BLaER1 treated with 17β-estradiol and CSF1 and Interleukin-3, amounts not matched to agents 10 nM and 100 nM (cell line): ENCODE data around the gene OR5K4.

Experiments used
- H3K27ac ChIP-seq, 11 experiments: shearing (Covaris generic); formaldehyde crosslinking; 2 replicates each; pipeline ENCODE4 v1.8.1; 2022
- H3K27me3 ChIP-seq, 11 experiments: shearing (Covaris generic); formaldehyde crosslinking; 2 replicates each; pipeline ENCODE4 v1.8.1; 2022
- H3K36me3 ChIP-seq, 11 experiments: shearing (Covaris generic); formaldehyde crosslinking; 2 replicates each; pipeline ENCODE4 v1.8.1; 2022
- H3K4me1 ChIP-seq, 10 experiments: shearing (Covaris generic); formaldehyde crosslinking; 2 replicates each; pipeline ENCODE4 v1.8.1; 2022
- H3K4me2 ChIP-seq, 11 experiments: shearing (Covaris generic); formaldehyde crosslinking; 2 replicates each; pipeline ENCODE4 v1.8.1; 2022
- H3K4me3 ChIP-seq, 10 experiments: shearing (Covaris generic); formaldehyde crosslinking; 2 replicates each; pipeline ENCODE4 v1.8.1; 2022
- H3K9ac ChIP-seq, 11 experiments: shearing (Covaris generic); formaldehyde crosslinking; 2 replicates each; pipeline ENCODE4 v1.8.1; 2022
- H3K9me3 ChIP-seq, 11 experiments: shearing (Covaris generic); formaldehyde crosslinking; replicated peaks in 1 of 11; 2 replicates each; pipeline ENCODE4 v1.8.1; 2022
- H4K20me1 ChIP-seq, 11 experiments: shearing (Covaris generic); formaldehyde crosslinking; 2 replicates each; pipeline ENCODE4 v1.8.1; 2022
- Cebpa-rat ChIP-seq, 11 experiments: shearing (Covaris generic); IDR thresholded peaks; 2 replicates each; pipeline ENCODE4 v1.8.1; 2022

Gene OR5K4, protein sequence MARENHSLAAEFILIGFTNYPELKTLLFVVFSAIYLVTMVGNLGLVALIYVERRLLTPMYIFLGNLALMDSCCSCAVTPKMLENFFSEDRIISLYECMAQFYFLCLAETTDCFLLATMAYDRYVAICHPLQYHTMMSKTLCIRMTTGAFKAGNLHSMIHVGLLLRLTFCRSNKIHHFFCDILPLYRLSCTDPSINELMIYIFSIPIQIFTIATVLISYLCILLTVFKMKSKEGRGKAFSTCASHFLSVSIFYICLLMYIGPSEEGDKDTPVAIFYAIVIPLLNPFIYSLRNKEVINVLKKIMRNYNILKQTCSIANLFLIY

GRCh38 chr3:98353554-98353953, at the start of gene OR5K4:
OR5K4 (plus strand) TSS chr3:98353854; CDS start chr3:98353854, 0 bp downstream.
- H4K20me1 ChIP-seq = no peaks in the 10 kb centered on the region
- H3K4me3 ChIP-seq = no peak within 1 kb of the TSS
- no peaks in the 10 kb centered on the region for H3K27me3 ChIP-seq
- H3K4me2 ChIP-seq = no peak within 1 kb of the TSS
- no peaks in the 10 kb centered on the region for H3K4me1 ChIP-seq
- H3K27ac ChIP-seq = no peak within 1 kb of the TSS
- no peak within 1 kb of the TSS for H3K9ac ChIP-seq
- no peaks in the 10 kb centered on the region for H3K36me3 ChIP-seq
- H3K9me3 ChIP-seq = peaks cover 0 to under 1% (median 0%) of the 10 kb centered on the region in 11 experiments; a peak in 1 of 22 replicates
- no peak for TF ChIP-seq Cebpa-rat (IDR thresholded peaks at IDR 0.05)

- Histone ChIP-seq H3K9me3 (no peaks in the 10 kb centered on the region), H3K4me3 (no peak overlapping the region), H4K20me1 (no peaks in the 10 kb centered on the region), H3K27ac (no peak overlapping the region), H3K27me3 (no peaks in the 10 kb centered on the region), H3K36me3 (no peaks in the 10 kb centered on the region), H3K4me1 (peaks cover 0 to 8% (median 0%) of the 10 kb centered on the region in 10 experiments; a peak in 2 of 20 replicates), H3K4me2 (no peak overlapping the region), H3K9ac (no peak overlapping the region)
- TF ChIP-seq Cebpa-rat (IDR thresholded peaks at IDR 0.05) = no peak
These were observed 31.6 kb upstream of the OR5K4 start for GRCh38 chr3:98322101-98322500.

- H3K9ac ChIP-seq = no peak overlapping the region
- H3K4me2 ChIP-seq = no peak overlapping the region
- no peak overlapping the region for H3K27ac ChIP-seq
- no peak for TF ChIP-seq Cebpa-rat (IDR thresholded peaks at IDR 0.05)
- no peaks in the 10 kb centered on the region for H3K27me3 ChIP-seq
- H3K4me3 ChIP-seq = no peak overlapping the region
- peaks cover 0 to 8% (median 0%) of the 10 kb centered on the region in 10 experiments; a peak in 2 of 20 replicates for H3K4me1 ChIP-seq
- no peaks in the 10 kb centered on the region for H3K36me3 ChIP-seq
- no peaks in the 10 kb centered on the region for H3K9me3 ChIP-seq
- H4K20me1 ChIP-seq = no peaks in the 10 kb centered on the region
These were observed 31.0 kb upstream of the OR5K4 start for GRCh38 chr3:98322686-98323085.

DNA sequence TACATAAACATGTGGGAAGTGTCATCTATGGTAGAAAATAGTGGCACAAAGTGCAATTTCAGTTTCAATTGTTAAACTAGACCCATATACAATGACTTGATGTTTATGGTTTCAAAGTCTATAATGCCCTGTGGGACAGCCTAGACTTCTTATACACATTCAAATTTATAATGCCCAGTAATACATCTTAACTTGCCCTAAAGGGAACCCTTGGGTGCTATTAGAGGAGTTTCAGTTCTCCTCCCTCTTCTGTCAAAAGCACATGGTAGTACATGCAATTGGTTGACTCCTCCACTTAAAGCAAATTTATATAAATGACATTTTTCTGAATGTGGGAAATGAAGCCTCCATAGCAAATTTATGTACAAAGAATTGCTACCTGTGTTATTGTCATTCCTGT, 30.2 kb upstream of the OR5K4 start:
- Histone ChIP-seq H3K36me3 (no peaks in the 10 kb centered on the region), H3K4me2 (no peak overlapping the region), H4K20me1 (no peaks in the 10 kb centered on the region), H3K27me3 (no peaks in the 10 kb centered on the region), H3K9me3 (no peaks in the 10 kb centered on the region), H3K4me1 (peaks cover 0 to 8% (median 0%) of the 10 kb centered on the region in 10 experiments; a peak in 2 of 20 replicates), H3K27ac (no peak overlapping the region), H3K9ac (no peak overlapping the region), H3K4me3 (no peak overlapping the region)
- no peak for TF ChIP-seq Cebpa-rat (IDR thresholded peaks at IDR 0.05)

- H3K4me1 ChIP-seq = peaks cover 0 to 8% (median 0%) of the 10 kb centered on the region in 10 experiments; a peak in 2 of 20 replicates
- H3K4me3 ChIP-seq = no peak overlapping the region
- no peak overlapping the region for H3K4me2 ChIP-seq
- no peak overlapping the region for H3K9ac ChIP-seq
- no peak for TF ChIP-seq Cebpa-rat (IDR thresholded peaks at IDR 0.05)
- H3K9me3 ChIP-seq = no peaks in the 10 kb centered on the region
- no peak overlapping the region for H3K27ac ChIP-seq
- H4K20me1 ChIP-seq = no peaks in the 10 kb centered on the region
- H3K36me3 ChIP-seq = no peaks in the 10 kb centered on the region
- no peaks in the 10 kb centered on the region for H3K27me3 ChIP-seq
These were observed 28.6 kb upstream of the OR5K4 start for GRCh38 chr3:98325055-98325454.

DNA sequence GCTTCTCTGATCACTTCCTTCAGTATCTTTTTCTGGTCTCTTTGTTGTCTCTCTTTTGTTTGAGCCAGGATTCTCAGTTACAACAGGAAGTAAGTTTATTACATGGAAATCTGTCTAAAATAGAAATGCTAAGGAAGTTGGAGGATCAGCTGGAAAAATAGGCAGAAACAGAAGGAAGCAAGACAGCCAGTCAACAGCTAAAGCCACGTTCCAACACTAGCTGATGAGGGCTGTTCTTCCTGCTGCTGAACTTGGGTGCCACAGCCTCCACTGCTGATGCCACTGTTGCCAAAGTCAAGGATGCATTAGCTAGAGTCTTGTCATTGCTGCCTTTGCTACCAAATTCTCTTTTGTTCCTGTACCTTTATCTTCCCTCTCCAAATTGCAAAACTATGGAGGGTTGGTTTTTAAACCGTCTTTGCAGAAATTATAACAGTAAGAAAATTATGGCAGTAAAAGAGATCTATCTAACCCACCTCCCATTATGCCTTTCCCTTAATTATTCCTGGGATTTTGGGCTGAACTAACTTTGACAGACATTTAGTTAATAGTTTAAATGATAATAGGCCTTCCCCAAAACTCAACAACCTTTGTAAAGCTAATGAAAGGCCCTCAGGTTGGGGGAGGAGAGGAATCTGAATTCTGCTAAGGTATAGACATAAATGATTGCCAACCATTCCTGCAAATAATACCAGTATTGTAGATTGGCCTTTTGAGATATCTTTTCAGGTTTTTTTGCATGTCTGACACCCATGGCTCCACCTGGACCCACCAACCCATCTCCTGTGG, 27.4 kb upstream of the OR5K4 start:
- Histone ChIP-seq H3K36me3 (no peaks in the 10 kb centered on the region), H3K4me3 (no peak overlapping the region), H3K27me3 (no peaks in the 10 kb centered on the region), H3K4me1 (peaks cover 0 to 8% (median 0%) of the 10 kb centered on the region in 10 experiments; a peak in 2 of 20 replicates), H3K9me3 (no peaks in the 10 kb centered on the region), H3K9ac (no peak overlapping the region), H3K27ac (no peak overlapping the region), H4K20me1 (no peaks in the 10 kb centered on the region), H3K4me2 (peak overlapping the region in 1 of 11 experiments; percentile 39; a peak in 2 of 22 replicates)
- no peak for TF ChIP-seq Cebpa-rat (IDR thresholded peaks at IDR 0.05)

DNA sequence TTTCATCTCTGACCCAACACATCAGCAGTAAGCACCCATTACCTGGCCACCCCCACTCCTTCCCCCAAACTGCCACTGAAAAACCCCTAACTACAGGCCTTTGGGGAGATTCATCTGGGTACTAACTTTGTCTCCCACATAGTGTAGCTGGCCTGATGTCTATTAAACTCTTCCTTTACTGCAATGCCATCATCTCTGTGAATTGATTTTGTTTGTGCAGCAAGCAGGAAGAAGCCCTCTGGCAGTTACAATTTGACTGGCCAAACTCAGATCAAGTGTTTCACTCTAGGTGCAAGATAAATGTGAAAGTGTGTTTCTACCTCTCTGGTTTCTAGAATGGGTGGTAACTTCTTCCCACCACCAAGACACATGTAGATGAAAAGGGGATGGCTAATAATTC, 26.7 kb upstream of the OR5K4 start:
- Histone ChIP-seq H3K9ac (no peak overlapping the region), H3K4me3 (no peak overlapping the region), H4K20me1 (no peaks in the 10 kb centered on the region), H3K9me3 (no peaks in the 10 kb centered on the region), H3K36me3 (no peaks in the 10 kb centered on the region), H3K27me3 (no peaks in the 10 kb centered on the region), H3K4me2 (no peak overlapping the region), H3K4me1 (peaks cover 0 to 8% (median 0%) of the 10 kb centered on the region in 10 experiments; a peak in 2 of 20 replicates), H3K27ac (no peak overlapping the region)
- no peak for TF ChIP-seq Cebpa-rat (IDR thresholded peaks at IDR 0.05)

DNA sequence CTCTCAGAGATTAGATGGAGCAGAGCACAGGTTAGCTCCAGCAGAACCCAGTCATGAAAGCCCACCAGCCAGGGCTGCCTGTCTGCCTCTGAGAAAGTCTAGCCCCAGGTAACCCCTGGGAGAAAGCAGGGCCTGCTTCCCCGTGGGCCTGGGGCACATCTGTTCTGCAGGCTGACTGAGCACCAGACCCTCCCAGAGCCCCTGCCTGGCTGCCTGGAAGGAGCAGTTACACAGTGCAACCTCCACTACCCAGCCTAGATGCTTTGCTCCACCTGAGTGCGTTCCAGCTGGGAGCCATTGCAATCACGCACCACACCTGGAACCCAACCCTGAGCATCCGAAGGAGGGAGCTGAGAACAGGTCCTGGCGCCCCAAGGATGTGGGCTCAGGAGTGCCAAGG, 24.7 kb upstream of the OR5K4 start:
- Histone ChIP-seq H3K27me3 (no peaks in the 10 kb centered on the region), H4K20me1 (no peaks in the 10 kb centered on the region), H3K27ac (no peak overlapping the region), H3K4me2 (no peak overlapping the region), H3K36me3 (no peaks in the 10 kb centered on the region), H3K4me3 (no peak overlapping the region), H3K4me1 (peaks cover 0 to 8% (median 0%) of the 10 kb centered on the region in 10 experiments; a peak in 2 of 20 replicates), H3K9me3 (no peaks in the 10 kb centered on the region), H3K9ac (no peak overlapping the region)
- TF ChIP-seq Cebpa-rat (IDR thresholded peaks at IDR 0.05) = no peak

DNA sequence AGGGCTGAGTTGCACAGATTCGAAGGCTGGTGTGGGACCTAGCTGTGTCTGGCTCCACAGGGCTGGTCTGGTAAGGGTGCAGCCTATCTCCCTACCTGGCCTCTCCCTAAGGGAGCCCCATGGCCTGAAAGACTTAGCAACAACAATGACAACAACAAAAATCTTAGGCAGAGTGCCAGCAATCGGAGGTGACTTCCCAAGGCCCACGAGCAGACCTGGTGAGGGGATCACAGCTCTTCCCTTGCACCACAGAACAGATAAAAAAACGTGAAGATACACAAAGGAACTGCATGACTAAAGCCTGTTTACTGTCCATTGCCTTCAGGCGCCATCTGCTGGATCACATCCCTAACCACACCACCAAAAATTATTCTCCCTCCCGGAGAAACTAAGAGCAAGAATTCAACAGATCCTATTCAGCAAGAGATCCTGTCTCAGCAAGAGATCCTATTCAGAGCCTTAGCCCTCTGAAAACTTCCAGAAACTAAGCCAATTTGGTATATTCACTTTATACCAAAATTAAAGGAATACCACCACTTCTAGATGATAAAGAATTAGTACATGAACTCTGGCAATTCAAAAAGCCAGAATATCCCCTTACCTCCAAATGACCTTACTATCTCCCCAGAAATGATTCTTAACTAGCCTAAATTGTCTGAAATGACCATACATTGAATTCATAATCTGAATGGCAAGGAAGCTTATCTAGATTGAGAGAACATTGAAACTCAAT, 24.1 kb upstream of the OR5K4 start:
- Histone ChIP-seq H4K20me1 (no peaks in the 10 kb centered on the region), H3K9ac (no peak overlapping the region), H3K4me2 (no peak overlapping the region)

More for the DNA sequence above, 24.1 kb upstream of the OR5K4 start:
- H3K4me3 ChIP-seq = no peak overlapping the region
- H3K27ac ChIP-seq = no peak overlapping the region
- no peaks in the 10 kb centered on the region for H3K27me3 ChIP-seq
- no peaks in the 10 kb centered on the region for H3K36me3 ChIP-seq
- peaks cover 0 to 8% (median 0%) of the 10 kb centered on the region in 10 experiments; a peak in 2 of 20 replicates for H3K4me1 ChIP-seq
- H3K9me3 ChIP-seq = no peaks in the 10 kb centered on the region
- no peak for TF ChIP-seq Cebpa-rat (IDR thresholded peaks at IDR 0.05)
